ENCODE results near the gene DSCAM.

DNA sequence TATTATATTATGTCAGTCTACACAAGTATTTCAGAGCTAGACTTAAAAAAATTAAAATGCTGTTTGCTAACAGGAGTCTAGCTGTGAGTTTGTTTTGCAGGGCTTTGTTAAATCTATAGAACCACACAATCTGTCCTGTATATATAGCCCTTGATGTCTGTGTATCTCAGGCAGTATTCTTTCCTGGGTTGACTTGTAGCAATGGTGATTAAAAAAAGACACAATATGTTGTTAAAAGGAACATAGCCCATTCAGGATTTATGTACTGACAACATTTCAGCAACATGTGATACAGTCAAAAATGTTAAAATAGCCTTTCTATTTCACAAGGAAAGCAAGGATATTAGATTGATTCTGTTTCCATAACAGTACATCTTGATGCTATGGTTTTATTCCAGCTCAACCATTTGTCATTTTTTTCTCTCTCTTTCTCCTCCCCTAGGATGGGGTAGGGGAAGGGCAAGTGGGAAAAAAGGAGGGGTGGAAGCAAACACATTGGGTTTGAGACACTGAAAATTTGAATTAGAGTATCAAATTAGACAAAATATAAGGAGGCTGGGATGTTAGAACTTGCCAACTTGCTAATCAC is 139.2 kb downstream of the DSCAM start:
- TF ChIP-seq CTCF (IDR thresholded peaks at IDR 0.05; ENCODE audit: insufficient read depth, low read length, poor library complexity, severe bottlenecking) (no peak), EZH2phosphoT487 (conservative IDR thresholded peaks at IDR 0.05; ENCODE audit: low read length) (no peak)

Measured in SU-DHL-6 (cell line).